GM12878 (cell line): ENCODE results near the gene RHCE.
"Not testable (repeated sequence)": the region's sequence is repeated elsewhere in the genome, so short reads cannot be mapped to it uniquely, and the experiment has no call there.

Experiments used
- EZH2 ChIP-seq: IDR thresholded peaks from 2 replicates; pipeline ENCODE4 v1.6.1; 2012; ENCODE audit warnings: low read depth, mild to moderate bottlenecking, control low read depth, inconsistent platforms, low read length, borderline replicate concordance; ENCODE audit not compliant: control insufficient read depth
- GABPA ChIP-seq: IDR thresholded peaks from 2 replicates; pipeline ENCODE4 v1.6.1; 2014; ENCODE audit warnings: antibody characterized with exemption, low read depth, mild to moderate bottlenecking, inconsistent platforms
- NR2C2 ChIP-seq: IDR thresholded peaks from 2 replicates; pipeline ENCODE4 v1.6.1; 2011; ENCODE audit warnings: borderline replicate concordance, low read depth; ENCODE audit not compliant: control insufficient read depth, insufficient read length
- POLR2A ChIP-seq: IDR thresholded peaks from 2 replicates; pipeline ENCODE4 v1.6.1; 2011; ENCODE audit warnings: low read depth, mild to moderate bottlenecking, low read length
- YBX1 ChIP-seq: fragments of 450-650 bp; IDR thresholded peaks from 2 replicates; pipeline ENCODE4 v1.6.1; 2016; ENCODE audit warnings: antibody characterized with exemption
- ZNF274 ChIP-seq: IDR thresholded peaks from one replicate; pipeline ENCODE4 v1.8.0; 2011; ENCODE audit not compliant: insufficient read length, insufficient read depth
- TF ChIP-seq, protein P1 (sequence below), 3 experiments: IDR thresholded peaks in 2 of 3; conservative IDR thresholded peaks in 1 of 3; 2 replicates each; pipeline ENCODE4 v1.5.1; 2011; ENCODE audit warnings: low read depth in 3 of 3, low read length in 3 of 3, mild to moderate bottlenecking in 3 of 3, control low read depth in 2 of 3, moderate library complexity in 2 of 3, inconsistent platforms in 1 of 3, mixed read lengths in 1 of 3; ENCODE audit not compliant: control insufficient read depth in 2 of 3, insufficient read depth in 1 of 3; ENCODE audit errors: extremely low read depth in 1 of 3
- TF ChIP-seq, protein P2 (sequence below): IDR thresholded peaks from 2 replicates; pipeline ENCODE4 v1.6.1; 2012; ENCODE audit warnings: low read depth, low read length, improper control_type of control experiment

DNA sequence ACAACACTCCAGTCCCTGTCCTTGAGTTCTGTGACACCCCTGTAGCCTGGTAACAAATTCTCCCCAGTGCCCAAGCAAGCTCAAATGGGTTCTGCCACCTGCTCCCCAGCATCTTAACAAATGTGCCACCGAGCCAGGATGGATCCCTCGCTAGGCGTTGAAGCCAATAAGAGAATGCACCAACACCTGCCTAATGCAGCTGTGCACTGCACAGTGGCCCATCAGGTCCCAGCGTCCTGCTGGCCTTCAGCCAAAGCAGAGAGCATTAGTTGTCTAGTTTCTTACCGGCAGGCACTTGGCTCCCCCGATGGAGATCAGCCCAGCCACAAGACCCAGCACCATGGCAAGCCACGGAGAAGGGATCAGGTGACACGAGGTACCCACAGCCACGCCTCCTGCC lies 31.9 kb downstream of the RHCE start:
- not testable (repeated sequence) for TF ChIP-seq EZH2, POLR2A, GABPA, ZNF274, NR2C2, YBX1
- TF ChIP-seq, protein P1, sequence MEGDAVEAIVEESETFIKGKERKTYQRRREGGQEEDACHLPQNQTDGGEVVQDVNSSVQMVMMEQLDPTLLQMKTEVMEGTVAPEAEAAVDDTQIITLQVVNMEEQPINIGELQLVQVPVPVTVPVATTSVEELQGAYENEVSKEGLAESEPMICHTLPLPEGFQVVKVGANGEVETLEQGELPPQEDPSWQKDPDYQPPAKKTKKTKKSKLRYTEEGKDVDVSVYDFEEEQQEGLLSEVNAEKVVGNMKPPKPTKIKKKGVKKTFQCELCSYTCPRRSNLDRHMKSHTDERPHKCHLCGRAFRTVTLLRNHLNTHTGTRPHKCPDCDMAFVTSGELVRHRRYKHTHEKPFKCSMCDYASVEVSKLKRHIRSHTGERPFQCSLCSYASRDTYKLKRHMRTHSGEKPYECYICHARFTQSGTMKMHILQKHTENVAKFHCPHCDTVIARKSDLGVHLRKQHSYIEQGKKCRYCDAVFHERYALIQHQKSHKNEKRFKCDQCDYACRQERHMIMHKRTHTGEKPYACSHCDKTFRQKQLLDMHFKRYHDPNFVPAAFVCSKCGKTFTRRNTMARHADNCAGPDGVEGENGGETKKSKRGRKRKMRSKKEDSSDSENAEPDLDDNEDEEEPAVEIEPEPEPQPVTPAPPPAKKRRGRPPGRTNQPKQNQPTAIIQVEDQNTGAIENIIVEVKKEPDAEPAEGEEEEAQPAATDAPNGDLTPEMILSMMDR (IDR thresholded peaks at IDR 0.05 in 2 of 3, conservative IDR thresholded peaks at IDR 0.05 in 1 of 3; ENCODE audit: control insufficient read depth in 2 of 3, extremely low read depth in 1 of 3, insufficient read depth in 1 of 3, low read depth in 3 of 3, low read length in 3 of 3), result not testable (repeated sequence)
- TF ChIP-seq, protein P2, sequence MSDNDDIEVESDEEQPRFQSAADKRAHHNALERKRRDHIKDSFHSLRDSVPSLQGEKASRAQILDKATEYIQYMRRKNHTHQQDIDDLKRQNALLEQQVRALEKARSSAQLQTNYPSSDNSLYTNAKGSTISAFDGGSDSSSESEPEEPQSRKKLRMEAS, result not testable (repeated sequence)
